GM18907 (cell line): Measurements from ENCODE around the gene ZFYVE16.
A peak's percentile ranks its signal among the peaks of the same experiment; 100 is the strongest.
"Not testable (repeated sequence)": the region's sequence is repeated elsewhere in the genome, so short reads cannot be mapped to it uniquely, and the experiment has no call there.

Experiments used
- ATAC-seq: cut with Tn5 transposase; IDR thresholded peaks from one replicate; pipeline ENCODE4 v1.9.1; 2021; ENCODE audit warnings: mild to moderate bottlenecking, moderate library complexity; ENCODE audit not compliant: unreplicated experiment

Gene ZFYVE16

DNA sequence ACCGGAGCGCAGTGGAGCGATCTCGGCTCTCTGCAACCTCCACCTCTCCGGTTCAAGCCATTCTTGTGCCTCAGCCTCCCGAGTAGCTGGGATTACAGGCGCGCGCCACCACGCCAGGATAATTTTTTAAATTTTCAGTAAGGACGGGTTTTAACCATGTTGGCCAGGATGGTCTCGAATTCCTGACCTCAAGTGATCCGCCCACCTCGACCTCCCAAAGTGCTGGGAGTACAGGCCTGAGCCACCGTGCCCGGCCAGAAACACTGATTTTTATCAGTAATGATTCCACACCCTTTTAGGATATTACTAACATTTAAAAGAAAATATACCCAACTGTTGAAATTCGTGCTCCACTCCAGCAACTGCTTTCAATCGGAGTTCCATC is 79.6 kb downstream of the ZFYVE16 start:
- no peak for ATAC-seq

GRCh38 chr5:80487829-80488721 is 80.2 kb downstream of the ZFYVE16 start, which contains the start of gene FAM151B:
TSS of gene FAM151B (plus strand) at chr5:80488100. CDS start at chr5:80488124, 24 bp downstream.
- ATAC-seq, result peak; percentile 94

DNA sequence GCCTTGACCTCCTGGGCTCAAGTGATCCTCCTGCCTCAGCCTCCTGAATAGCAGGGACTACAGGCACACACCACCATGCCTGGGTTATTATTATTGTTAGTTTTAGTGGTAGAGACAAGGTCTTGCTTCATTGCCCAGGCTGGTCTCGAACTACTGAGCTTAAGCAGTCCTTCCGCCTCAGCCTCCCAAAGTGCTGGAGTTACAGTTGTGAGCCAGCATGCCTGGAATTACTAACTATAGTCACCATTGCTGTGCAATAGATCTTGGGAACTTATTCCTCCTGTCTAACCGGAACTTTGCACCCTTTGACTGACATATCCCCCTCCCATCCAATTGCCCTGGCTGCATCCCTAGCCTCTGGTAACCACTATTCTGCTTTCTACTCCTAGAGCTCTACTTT is 83.4 kb downstream of the ZFYVE16 start:
- no peak for ATAC-seq

DNA sequence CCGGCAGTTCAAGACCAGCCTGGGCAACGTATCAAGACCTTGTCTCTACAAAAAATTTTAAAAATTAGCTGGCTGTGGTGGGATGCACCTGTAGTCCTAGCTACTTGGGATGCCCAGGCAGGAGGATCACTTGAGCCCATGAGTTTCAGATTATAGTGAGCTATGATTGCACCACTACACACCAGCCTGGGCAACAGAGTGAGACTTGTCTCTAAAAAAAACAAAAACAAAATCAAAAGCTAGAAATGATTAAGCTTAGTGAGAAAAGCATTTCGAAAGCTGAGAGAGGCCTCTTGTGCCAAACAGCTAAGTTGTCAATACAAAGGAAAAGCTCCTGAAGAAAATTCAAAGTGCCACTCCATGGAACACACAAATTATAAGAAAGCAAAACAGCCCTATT is 84.9 kb downstream of the ZFYVE16 start:
- ATAC-seq, result no peak

DNA sequence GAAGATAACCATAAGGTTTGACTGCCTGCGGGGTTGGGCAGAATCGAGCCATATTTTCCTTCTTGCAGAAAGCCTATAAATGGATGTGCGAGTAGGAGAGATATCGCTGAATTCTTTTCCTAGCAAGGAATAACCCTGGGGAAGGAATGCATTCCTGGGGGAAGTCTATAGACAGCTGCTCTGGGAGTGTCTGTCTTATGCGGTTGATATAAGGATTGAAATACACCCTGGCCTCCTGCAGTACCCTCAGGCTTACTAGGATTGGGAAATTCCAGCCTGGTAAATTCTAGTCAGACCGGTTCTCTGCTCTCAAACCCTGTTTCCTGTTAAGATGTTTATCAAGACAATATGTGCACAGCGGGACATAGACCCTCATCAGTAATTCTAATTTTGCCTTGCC is 85.6 kb downstream of the ZFYVE16 start:
- ATAC-seq, result not testable (repeated sequence)

DNA sequence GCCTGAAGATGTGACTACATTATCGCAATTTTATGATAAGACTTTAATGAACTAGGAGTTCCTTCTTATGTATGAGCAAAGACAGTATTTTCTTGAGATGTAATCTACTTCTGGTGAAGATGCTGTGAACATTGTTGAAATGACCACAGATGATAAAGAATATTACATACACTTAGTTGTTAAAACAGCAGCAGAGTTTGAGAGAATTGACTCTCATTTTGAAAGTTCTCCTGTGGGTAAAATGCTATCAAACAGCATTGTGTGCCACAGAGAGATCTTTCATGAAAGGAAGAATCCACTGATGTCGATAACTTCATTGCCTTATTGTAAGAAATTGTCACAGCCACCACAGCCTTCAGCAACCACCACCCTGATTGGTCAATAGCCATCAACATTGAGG is 88.0 kb downstream of the ZFYVE16 start:
- ATAC-seq, result no peak

DNA sequence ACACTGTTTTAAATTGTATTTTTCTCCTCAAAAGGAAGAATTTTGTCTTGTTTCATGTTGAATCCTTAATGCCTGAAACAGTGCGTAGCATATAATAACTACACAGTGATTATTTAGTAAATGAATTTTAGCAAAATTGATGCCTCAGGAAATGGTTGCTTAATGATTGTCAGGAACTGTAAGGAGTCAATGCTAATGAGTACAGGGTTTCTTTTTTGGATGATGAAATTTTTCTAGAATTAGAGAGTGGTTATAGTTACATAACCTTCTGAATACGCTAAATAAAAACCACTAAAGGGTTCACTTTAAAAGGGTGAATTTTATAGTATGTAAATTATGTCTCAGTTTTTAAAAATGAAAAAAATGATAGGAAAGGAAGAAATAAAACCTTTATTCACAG is 94.9 kb downstream of the ZFYVE16 start:
- no peak for ATAC-seq

DNA sequence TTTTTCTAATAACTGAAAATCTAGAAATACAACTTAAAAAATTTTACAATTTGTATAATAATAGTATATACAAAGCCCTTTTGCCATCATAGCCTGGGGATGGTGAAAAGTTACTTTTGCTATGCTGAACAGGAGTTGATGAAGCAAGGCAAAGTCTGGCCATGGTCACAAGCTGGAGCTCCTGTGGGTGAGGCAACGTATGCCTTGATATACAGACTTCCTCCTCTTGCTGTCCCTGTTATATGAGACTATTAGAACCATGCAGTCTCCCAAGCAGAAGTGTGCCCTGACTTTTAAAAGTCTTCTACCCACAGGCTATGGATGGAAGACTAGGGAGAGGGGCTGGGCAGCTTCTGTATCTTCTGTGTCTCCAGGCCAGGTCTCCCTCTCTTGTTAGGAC is 95.8 kb downstream of the ZFYVE16 start:
- ATAC-seq, result no peak

- no peak for ATAC-seq
These were observed 97.0 kb downstream of the ZFYVE16 start for GRCh38 chr5:80504833-80505232.

DNA sequence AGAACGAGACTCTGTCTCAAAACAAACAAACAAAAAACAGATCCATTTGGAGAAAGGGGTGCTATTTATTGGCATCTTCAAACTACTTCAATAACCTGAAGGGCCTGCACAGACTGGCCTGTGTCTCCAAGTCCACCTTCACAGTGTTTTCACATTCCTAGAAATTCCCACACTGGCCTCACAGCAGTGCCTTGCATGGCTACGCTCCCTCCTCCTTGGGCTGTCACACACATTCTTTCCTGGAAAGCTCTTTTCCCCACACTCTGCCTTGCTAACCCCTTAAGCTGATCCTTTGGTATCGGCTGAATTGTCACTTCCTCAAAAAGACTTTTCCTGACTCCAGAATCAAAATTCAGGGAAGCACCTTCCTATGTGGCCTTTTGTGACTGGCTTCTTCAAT is 99.8 kb downstream of the ZFYVE16 start:
- no peak for ATAC-seq

DNA sequence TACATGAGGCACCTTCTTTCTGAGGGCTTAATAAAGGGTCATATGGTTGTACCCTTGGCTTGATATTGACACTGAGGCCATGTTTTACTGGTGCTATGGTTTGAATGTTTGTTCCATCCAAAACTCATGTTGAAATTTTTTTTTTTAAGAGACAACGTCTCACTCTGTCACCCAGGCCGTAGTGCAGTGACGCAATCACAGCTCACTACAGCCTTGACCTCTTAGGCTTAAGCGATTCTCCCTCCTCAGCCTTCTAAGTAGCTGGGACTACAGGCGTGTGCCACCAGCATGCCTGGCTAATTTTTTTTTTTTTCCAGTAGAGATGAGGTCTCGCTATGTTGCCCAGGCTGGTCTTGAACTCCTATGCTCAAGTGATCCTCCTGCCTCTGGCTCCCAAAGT is 101.0 kb downstream of the ZFYVE16 start:
- ATAC-seq, result no peak

- no peak for ATAC-seq
These were observed 101.5 kb downstream of the ZFYVE16 start for GRCh38 chr5:80509362-80509761.

DNA sequence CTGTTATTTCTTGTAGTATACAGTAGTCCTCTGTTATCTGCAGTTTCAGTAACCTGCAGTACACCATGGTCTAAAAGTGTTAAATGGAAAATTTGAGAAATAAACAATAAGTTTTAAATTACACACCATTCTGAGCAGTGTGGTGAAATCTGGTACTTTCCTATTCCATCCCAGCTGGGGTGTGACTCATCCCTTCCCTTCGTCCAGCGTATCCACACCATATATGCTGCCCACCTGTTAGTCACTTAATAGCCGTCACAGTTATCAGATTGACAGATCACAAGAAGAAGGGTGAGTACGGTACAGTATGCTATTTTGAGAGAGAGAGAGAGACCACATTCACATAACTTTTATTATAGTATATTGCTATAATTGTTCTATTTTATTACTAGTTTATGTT is 109.0 kb downstream of the ZFYVE16 start:
- ATAC-seq, result peak; percentile 54
